Gastroesophageal sphincter (tissue), 3 donors: ENCODE measurements around the gene CEP72.
"Not testable (repeated sequence)": the region's sequence is repeated elsewhere in the genome, so short reads cannot be mapped to it uniquely, and the experiment has no call there.

Experiments used
- EP300 ChIP-seq: sonication (generic); formaldehyde crosslinking; IDR thresholded peaks from one replicate; pipeline ENCODE4 v1.6.1; 2017; ENCODE audit warnings: antibody characterized with exemption, mild to moderate bottlenecking
- TF ChIP-seq, protein P1 (sequence below), 4 experiments: fragments of 200-600 bp in 2 of 4; fragments of 450-650 bp in 2 of 4; sonication (generic) in 1 of 4; IDR thresholded peaks; one replicate each; pipeline ENCODE4 v1.5.1; 2017 to 2019; ENCODE audit warnings: antibody characterized with exemption in 4 of 4, mild to moderate bottlenecking in 2 of 4, moderate library complexity in 2 of 4

DNA sequence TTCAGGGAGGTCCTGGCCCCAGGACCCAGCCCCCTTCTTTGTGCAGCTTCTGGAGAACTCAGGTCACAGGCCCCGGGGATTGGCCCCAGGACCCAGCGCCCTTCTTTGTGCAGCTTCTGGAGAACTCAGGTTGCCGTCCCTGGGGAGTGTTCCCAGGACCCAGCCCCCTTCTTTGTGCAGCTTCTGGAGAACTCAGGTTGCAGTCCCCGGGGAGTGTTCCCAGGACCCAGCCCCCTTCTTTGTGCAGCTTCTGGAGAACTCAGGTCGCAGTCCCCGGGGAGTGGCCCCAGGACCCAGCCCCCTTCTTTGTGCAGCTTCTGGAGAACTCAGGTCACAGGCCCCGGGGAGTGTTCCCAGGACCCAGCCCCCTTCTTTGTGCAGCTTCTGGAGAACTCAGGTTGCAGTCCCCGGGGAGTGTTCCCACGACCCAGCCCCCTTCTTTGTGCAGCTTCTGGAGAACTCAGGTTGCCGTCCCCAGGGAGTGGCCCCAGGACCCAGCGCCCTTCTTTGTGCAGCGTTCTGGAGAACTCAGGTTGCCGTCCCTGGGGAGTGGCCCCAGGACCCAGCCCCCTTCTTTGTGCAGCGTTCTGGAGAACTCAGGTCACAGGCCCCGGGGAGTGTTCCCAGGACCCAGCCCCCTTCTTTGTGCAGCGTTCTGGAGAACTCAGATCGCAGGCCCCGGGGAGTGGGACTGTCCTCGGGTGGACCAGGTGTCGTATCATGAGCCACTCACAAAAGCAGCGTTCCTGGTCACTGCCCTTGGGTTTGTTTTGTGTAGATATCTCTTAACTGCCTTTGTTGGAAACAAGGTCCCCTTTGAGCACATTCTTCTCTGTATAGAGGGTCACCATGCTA lies 16.4 kb downstream of the CEP72 start:
- TF ChIP-seq, protein P1, sequence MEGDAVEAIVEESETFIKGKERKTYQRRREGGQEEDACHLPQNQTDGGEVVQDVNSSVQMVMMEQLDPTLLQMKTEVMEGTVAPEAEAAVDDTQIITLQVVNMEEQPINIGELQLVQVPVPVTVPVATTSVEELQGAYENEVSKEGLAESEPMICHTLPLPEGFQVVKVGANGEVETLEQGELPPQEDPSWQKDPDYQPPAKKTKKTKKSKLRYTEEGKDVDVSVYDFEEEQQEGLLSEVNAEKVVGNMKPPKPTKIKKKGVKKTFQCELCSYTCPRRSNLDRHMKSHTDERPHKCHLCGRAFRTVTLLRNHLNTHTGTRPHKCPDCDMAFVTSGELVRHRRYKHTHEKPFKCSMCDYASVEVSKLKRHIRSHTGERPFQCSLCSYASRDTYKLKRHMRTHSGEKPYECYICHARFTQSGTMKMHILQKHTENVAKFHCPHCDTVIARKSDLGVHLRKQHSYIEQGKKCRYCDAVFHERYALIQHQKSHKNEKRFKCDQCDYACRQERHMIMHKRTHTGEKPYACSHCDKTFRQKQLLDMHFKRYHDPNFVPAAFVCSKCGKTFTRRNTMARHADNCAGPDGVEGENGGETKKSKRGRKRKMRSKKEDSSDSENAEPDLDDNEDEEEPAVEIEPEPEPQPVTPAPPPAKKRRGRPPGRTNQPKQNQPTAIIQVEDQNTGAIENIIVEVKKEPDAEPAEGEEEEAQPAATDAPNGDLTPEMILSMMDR (IDR thresholded peaks at IDR 0.05), result not testable (repeated sequence)
- TF ChIP-seq EP300, result not testable (repeated sequence)
